Measurements from ENCODE around the gene ITPR3. TPM values are rescaled to one million over a fixed set of nuclear protein-coding genes. Genes with fewer than 3 reads are reported as not detected.
A peak's percentile ranks its signal among the peaks of the same experiment; 100 is the strongest.

Gene ITPR3
- total RNA-seq, 2 donors from 2014 or later = 27.6 to 77.6 TPM

DNA sequence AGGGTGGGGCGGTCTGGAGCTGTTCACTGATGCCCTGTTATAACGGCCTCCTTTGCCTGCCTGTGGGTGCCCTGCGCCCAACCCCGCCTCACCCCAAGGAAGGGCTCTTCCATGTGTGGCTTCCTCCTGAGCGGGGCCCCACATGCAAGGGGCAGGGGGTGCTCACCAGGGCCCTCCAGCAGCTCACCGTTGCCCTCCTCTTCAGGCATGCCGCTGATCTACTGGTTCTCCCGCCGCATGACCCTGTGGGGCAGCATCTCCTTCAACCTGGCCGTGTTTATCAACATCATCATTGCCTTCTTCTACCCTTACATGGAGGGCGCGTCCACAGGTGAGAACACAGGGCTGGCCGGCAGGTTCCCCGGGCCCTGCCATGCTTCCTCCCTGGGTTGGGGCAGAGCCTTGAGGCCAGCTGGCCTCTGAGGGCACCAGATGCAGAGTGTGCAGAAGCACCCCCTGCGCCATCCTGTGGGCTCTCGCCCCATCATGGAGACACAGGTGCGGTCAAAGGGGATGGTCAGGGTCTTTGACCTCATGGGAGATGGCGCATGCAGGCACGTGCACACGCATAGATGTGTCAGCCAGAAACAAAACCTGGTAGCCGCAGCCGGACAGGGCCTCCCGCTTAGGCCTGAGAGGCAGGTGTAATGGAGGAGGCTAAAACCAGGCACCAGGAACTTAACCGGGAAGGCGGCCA is 67.5 kb downstream of the ITPR3 start:
- Mint-ChIP-seq H3K27ac (no peak overlapping the region), H3K4me3 (no peak overlapping the region), H3K36me3 (peaks cover 11% of the 10 kb centered on the region), H3K27me3 (no peaks in the 10 kb centered on the region), H3K9me3 (no peaks in the 10 kb centered on the region), H3K4me1 (ENCODE audit: low read depth in 2 of 2) (peaks cover 16 to 20% of the 10 kb centered on the region in 2 donors)
- ATAC-seq (no peak), DNase-seq (ENCODE audit: low spot score) (no peak)

DNA sequence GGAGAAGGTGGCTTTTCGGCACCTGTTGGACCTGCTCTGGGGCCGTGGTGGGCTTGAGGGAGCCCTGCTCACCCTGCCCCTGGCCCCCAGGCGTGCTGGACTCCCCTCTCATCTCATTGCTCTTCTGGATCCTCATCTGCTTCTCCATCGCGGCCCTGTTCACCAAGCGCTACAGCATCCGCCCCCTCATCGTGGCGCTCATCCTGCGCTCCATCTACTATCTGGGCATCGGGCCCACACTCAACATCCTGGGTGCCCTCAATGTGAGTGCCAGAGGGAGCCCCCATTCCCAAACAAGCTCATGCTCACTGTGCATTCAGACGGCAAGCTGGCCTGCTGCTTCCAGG is 68.0 kb downstream of the ITPR3 start:
- no peak overlapping the region for H3K4me3 Mint-ChIP-seq
- ATAC-seq (no peak), DNase-seq (ENCODE audit: low spot score) (no peak)
- peaks cover 11% of the 10 kb centered on the region for H3K36me3 Mint-ChIP-seq
- peak overlapping the region in 1 of 2 donors; percentile 85 for H3K27ac Mint-ChIP-seq
- H3K4me1 Mint-ChIP-seq (ENCODE audit: low read depth in 2 of 2) = peaks cover 19 to 22% of the 10 kb centered on the region in 2 donors
- H3K9me3 Mint-ChIP-seq = no peaks in the 10 kb centered on the region
- H3K27me3 Mint-ChIP-seq = no peaks in the 10 kb centered on the region

DNA sequence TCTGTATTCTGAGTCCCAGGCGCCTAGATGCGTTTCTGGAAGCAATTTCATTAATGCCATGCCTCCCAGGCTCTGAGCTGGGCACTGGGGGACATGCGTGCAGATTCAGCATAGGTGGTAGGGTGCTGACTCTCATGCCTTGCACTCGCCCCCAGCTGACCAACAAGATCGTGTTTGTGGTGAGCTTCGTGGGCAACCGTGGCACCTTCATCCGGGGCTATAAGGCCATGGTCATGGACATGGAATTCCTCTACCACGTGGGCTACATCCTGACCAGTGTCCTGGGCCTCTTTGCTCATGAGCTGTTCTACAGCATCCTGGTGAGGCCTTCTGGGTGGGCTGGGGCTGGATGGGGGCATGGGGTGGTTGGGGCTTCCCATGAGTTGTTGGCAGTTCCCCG is 68.8 kb downstream of the ITPR3 start:
- H3K36me3 Mint-ChIP-seq = peaks cover 11% of the 10 kb centered on the region
- H3K4me3 Mint-ChIP-seq = no peak overlapping the region
- H3K4me1 Mint-ChIP-seq (ENCODE audit: low read depth in 2 of 2) = peaks cover 23 to 30% of the 10 kb centered on the region in 2 donors
- ATAC-seq (no peak), DNase-seq (ENCODE audit: low spot score) (peak; percentile 45)
- no peaks in the 10 kb centered on the region for H3K27me3 Mint-ChIP-seq
- H3K9me3 Mint-ChIP-seq = no peaks in the 10 kb centered on the region
- peak overlapping the region in 1 of 2 donors; percentile 85 for H3K27ac Mint-ChIP-seq

DNA sequence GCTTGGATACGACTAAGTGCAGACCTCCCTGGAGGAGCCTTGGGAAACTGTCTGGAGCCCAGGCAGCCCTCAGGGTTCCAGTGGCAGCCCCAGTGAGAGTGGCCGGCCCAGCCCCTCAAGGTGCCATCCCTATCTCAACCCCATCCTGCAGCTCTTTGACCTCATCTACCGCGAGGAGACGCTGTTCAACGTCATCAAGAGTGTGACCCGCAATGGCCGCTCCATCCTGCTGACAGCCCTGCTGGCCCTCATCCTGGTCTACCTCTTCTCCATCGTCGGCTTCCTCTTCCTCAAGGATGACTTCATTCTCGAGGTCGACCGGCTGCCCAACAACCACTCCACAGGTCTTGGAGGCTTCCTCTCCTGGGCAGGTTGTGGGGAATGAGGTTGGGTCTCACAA is 69.6 kb downstream of the ITPR3 start:
- Mint-ChIP-seq H3K4me1 (ENCODE audit: low read depth in 2 of 2) (peaks cover 23 to 30% of the 10 kb centered on the region in 2 donors), H3K4me3 (no peak overlapping the region), H3K27ac (no peak overlapping the region), H3K27me3 (no peaks in the 10 kb centered on the region), H3K36me3 (peaks cover 11% of the 10 kb centered on the region), H3K9me3 (no peaks in the 10 kb centered on the region)
- no peak for DNase-seq (ENCODE audit: low spot score)
- no peak for ATAC-seq

DNA sequence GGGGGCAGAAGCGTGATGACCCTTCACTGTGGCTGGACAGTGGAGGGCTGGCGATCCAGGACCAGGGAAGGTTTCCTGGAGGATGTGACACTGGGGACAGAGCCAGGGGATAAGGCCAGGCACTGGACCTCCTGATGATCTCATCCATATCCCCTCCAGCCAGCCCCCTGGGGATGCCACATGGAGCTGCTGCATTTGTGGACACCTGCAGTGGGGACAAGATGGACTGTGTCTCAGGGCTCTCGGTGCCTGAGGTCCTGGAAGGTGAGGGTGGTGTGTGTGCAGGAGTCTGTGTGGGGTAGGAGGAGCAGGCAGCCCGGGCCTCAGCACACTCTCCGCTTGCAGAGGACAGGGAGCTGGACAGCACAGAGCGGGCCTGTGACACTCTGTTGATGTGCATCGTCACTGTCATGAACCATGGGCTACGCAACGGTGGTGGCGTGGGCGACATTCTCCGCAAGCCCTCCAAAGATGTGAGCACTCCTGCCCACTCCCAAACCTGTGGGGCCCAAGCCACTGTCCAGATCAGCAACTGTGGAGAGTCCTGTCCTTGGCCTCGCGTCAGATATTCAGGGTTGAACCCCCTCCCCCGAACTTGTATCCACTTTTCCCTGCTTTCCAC is 70.4 kb downstream of the ITPR3 start:
- DNase-seq (ENCODE audit: low spot score) (no peak), ATAC-seq (no peak)
- H3K27ac Mint-ChIP-seq = peak overlapping the region; percentile 5 to 98
- peaks cover 7% of the 10 kb centered on the region for H3K36me3 Mint-ChIP-seq
- H3K9me3 Mint-ChIP-seq = no peaks in the 10 kb centered on the region
- peak overlapping the region; percentile 84 for H3K4me3 Mint-ChIP-seq
- H3K4me1 Mint-ChIP-seq (ENCODE audit: low read depth in 2 of 2) = peaks cover 23 to 30% of the 10 kb centered on the region in 2 donors
- H3K27me3 Mint-ChIP-seq = no peaks in the 10 kb centered on the region

DNA sequence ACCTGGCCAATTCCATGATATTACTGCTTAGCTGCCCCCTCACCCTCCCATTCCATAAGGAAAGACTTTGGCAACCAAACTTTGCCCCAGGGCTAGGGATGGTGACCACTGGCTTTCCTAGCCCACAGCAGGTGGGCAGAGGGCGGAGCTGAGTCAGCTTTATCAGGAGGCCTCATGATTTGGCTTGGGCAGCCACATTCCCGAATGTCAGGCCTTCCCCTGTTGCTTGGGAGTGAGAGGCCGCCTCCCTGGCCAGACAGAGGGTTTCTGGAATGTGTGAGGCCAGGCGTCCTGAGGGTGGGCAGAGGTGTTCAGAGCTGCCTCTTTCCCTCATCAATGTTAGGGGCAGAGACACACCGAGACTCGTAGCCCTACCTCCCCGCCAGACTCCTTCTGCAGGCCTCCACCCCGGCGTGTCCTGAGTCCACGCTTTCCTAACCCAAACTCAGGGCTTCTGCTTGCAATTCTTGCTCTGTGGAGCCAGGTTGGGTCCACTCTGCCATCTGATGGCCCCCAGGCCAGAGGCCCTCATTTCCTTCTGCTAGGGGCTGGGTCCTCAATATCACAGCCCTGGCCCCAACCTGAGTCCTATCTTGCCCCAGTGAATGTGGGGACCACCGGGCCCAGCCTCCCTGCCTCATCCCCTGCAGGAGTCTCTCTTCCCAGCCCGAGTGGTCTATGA is 71.1 kb downstream of the ITPR3 start:
- no peak for ATAC-seq

DNA sequence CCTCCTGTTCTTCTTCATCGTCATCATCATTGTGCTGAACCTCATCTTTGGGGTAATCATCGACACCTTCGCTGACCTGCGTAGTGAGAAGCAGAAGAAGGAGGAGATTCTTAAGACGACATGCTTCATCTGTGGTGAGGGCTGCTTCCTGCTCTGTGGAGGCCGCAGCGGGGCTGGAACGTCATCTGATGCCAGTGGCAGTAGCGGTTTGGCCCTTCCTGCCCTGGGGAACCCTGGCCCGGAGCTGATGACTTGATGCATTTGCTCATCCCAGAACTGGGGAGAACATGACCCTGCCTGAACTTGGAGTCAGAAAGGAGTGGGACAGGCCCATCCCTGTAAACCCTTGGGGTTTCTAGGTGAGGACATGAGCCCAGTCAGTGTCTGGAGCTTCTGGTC is 71.6 kb downstream of the ITPR3 start:
- Mint-ChIP-seq H3K36me3 (peaks cover 6% of the 10 kb centered on the region), H3K4me3 (peak overlapping the region; percentile 84), H3K27me3 (no peaks in the 10 kb centered on the region), H3K9me3 (no peaks in the 10 kb centered on the region), H3K4me1 (ENCODE audit: low read depth in 2 of 2) (peaks cover 23 to 34% of the 10 kb centered on the region in 2 donors), H3K27ac (peak overlapping the region; percentile 97 to 98)
- ATAC-seq (peak; percentile 90 to 92), DNase-seq (ENCODE audit: low spot score) (peak; percentile 89)

More for the DNA sequence above, 71.1 kb downstream of the ITPR3 start:
- no peak for DNase-seq (ENCODE audit: low spot score)
- Mint-ChIP-seq H3K4me1 (ENCODE audit: low read depth in 2 of 2) (peaks cover 23 to 32% of the 10 kb centered on the region in 2 donors), H3K27me3 (no peaks in the 10 kb centered on the region), H3K36me3 (peaks cover 6% of the 10 kb centered on the region), H3K4me3 (peak overlapping the region; percentile 84), H3K9me3 (no peaks in the 10 kb centered on the region), H3K27ac (peak overlapping the region; percentile 97 to 98)

DNA sequence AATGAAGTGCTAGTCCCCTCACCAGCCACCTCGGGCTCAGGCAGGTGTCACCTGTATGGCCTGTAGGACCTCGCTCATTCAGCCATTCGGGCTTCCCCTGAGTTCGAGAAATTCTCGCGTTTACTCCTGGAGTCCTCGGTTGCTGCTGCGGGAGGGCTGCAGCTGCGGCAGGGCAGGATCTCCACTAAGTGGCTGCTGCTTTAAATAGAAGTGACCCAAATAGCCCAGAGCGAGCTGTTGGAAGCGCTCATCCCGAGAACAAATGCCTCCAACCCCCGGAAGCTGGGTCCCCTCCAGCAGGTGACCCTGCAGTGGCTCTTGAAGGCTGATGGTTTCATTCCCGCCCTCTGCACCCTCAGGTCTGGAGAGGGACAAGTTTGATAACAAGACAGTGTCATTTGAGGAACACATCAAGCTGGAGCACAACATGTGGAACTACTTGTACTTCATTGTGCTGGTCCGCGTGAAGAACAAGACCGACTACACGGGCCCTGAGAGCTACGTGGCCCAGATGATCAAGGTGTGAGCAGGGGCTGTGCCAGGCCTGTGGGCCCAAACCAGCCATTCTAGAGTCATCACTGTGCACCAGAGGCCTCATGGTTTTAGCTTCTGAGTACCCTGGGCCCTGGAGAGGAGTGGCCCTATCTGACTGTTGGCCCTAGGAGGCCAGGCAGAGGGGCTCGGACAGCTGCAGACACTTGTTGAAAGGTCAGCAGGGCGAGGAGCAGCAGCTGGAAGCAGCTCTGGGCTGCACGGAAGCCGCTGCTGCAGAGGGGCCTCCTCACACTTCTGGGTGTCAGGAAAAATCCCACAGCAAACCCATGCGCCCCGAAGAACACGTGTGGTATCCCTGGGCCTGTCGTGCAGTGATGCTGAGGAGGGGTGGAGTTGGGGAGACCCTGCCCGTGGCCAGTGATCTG is 72.3 kb downstream of the ITPR3 start:
- Mint-ChIP-seq H3K9me3 (no peaks in the 10 kb centered on the region), H3K27me3 (no peaks in the 10 kb centered on the region), H3K4me3 (peak overlapping the region; percentile 84), H3K4me1 (ENCODE audit: low read depth in 2 of 2) (peaks cover 23 to 34% of the 10 kb centered on the region in 2 donors), H3K27ac (peak overlapping the region; percentile 97 to 98), H3K36me3 (peaks cover 6% of the 10 kb centered on the region)
- ATAC-seq = no peak
- DNase-seq (ENCODE audit: low spot score) = no peak

DNA sequence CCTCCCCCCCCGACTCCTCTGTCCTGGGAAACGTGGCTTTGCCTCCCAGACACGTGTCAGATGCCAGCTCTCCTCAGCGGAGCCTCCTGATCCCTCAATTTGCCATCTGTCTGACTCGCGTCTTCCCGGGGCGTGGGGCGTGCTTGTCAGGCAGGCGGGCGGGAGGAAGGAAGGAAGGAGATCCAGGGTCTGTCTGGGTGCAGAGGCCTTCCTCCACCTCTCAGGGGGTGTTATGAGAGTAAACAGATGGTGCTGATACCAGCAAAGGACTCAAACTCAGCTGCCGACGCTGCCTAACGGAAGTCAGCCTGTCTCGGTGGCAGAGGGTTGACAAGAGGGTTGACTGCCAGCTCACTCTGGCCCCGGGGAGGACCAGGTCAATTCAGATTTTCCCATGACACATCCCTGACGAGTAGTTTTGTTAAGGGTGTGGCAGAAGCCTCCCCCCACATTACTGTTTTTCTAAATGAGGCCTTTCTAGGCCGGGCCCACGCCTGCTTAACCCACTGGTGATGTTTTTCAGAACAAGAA is 73.3 kb downstream of the ITPR3 start:
- peak overlapping the region; percentile 92 to 97 for H3K27ac Mint-ChIP-seq
- H3K36me3 Mint-ChIP-seq = peaks cover 2% of the 10 kb centered on the region
- no peaks in the 10 kb centered on the region for H3K9me3 Mint-ChIP-seq
- no peaks in the 10 kb centered on the region for H3K27me3 Mint-ChIP-seq
- peak overlapping the region; percentile 22 for H3K4me3 Mint-ChIP-seq
- DNase-seq (ENCODE audit: low spot score) = peak; percentile 68
- peak; percentile 57 to 65 for ATAC-seq
- H3K4me1 Mint-ChIP-seq (ENCODE audit: low read depth in 2 of 2) = peaks cover 23 to 32% of the 10 kb centered on the region in 2 donors

DNA sequence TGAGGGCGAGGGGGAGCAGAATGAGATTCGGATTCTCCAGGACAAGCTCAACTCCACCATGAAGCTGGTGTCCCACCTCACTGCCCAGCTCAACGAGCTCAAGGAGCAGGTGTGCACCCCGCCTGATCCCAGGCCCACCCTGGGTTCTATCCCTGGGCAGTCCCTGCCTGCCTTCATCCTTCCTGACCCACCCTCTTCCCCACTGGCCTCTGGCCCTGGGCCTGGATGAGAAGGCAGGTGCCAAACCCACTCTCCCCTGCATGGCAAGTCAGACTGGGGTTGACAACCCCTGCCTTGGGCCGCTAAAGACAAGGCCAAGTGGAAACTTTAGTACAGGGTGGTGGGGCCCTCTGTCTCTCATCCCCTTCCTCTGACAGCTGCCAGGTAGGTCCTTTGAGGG is 73.9 kb downstream of the ITPR3 start:
- no peaks in the 10 kb centered on the region for H3K27me3 Mint-ChIP-seq
- no peak for ATAC-seq
- peaks cover 24 to 28% of the 10 kb centered on the region in 2 donors for H3K4me1 Mint-ChIP-seq (ENCODE audit: low read depth in 2 of 2)
- no peaks in the 10 kb centered on the region for H3K9me3 Mint-ChIP-seq
- H3K27ac Mint-ChIP-seq = peak overlapping the region; percentile 92 to 97
- H3K4me3 Mint-ChIP-seq = no peak overlapping the region
- DNase-seq (ENCODE audit: low spot score) = no peak
- no peaks in the 10 kb centered on the region for H3K36me3 Mint-ChIP-seq

DNA sequence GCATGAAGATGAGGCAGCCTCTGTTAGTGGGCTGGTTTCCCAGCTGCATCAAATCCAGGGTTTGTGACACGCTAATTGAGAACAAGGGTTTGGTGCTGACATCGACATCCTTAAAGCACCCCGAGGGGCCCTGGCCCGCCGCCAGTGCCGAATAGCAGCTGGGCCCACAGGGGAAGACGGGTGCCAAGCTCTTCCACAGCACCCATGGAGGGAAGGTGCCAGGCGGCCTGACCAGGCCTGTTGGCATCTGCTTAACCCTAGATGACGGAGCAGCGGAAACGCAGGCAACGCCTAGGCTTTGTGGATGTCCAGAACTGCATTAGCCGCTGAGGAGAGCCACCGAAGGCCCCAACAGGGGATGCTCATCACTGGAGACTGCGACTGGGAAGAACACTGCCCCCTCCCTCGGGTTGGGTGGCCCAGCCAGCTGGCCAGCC is 74.3 kb downstream of the ITPR3 start:
- Mint-ChIP-seq H3K27me3 (no peaks in the 10 kb centered on the region), H3K9me3 (no peaks in the 10 kb centered on the region), H3K27ac (peak overlapping the region; percentile 92 to 97), H3K4me3 (no peak overlapping the region), H3K4me1 (ENCODE audit: low read depth in 2 of 2) (peaks cover 29 to 31% of the 10 kb centered on the region in 2 donors), H3K36me3 (no peaks in the 10 kb centered on the region)
- no peak for ATAC-seq
- no peak for DNase-seq (ENCODE audit: low spot score)

DNA sequence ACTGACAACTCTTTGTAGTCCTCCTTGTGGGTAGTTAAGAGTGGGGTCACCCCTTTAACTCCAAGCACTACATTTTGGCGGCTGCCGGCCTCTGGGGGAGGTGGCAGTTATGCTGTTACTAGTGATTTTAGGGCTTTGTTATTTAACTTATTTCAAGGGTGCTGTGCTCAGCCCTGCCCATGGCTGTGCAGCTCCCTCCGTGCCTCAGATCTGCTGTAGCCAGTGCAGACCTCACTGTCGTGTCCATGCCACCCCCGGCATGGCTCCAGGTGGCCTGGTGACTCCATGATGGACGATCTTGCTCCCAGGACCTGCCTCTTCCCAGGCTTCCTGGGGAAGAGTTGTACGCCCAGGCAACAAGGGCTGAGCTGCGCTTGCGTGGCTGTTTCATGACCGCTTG is 75.0 kb downstream of the ITPR3 start:
- Mint-ChIP-seq H3K4me3 (no peak overlapping the region), H3K4me1 (ENCODE audit: low read depth in 2 of 2) (peaks cover 29 to 31% of the 10 kb centered on the region in 2 donors), H3K36me3 (no peaks in the 10 kb centered on the region), H3K27me3 (no peaks in the 10 kb centered on the region), H3K9me3 (no peaks in the 10 kb centered on the region), H3K27ac (peak overlapping the region; percentile 67 to 80)
- ATAC-seq (no peak), DNase-seq (ENCODE audit: low spot score) (no peak)
